ENCODE results near the gene GNPTG.

- TF ChIP-seq CTCF (IDR thresholded peaks at IDR 0.05) (no peak), POLR2A (IDR thresholded peaks at IDR 0.05) (no peak)
Observed at GRCh38 chr16:1367486-1368174, 15.9 kb downstream of the GNPTG start.
